Stromal cell of bone marrow (primary cell): ENCODE measurements around the gene CCDC86.
A peak's percentile ranks its signal among the peaks of the same experiment; 100 is the strongest.

Source experiments
- DNase-seq: peaks from one replicate; pipeline ENCODE4 v3.0.0-alpha.2; 2012; ENCODE audit warnings: low read depth

Gene CCDC86

GRCh38 chr11:60831143-60831500, 10.8 kb upstream of the CCDC86 start:
- peak; percentile 51 for DNase-seq

DNA sequence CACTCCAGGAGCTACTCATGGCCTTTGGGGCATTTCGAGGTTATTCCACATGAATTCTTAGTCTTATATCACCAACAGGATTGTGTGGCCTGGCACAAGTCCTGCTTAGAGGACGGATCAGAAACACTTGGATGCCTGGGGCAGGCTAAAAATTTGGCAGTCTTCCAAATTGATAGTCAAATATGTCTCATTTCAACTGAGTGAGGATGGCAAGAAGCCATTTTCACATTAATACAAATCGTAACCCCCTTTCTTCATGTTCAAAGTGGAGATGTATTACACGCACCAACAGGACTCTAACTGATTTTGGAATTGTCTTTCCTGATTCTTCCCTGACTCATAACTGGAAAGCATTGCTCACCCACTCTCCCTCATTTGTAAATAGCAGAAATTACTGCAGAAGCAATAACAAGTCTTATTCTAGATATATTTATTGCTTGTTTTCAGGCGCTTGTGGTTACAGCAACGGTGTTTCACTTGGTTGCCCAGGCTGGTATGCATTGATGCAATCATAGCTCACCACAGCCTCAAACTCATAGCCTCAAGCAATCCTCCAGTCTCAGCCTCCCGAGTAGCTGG, 10.3 kb upstream of the CCDC86 start:
- DNase-seq: peak; percentile 50

- DNase-seq: no peak
Observed at GRCh38 chr11:60834742-60835533, 7.0 kb upstream of the CCDC86 start.

DNA sequence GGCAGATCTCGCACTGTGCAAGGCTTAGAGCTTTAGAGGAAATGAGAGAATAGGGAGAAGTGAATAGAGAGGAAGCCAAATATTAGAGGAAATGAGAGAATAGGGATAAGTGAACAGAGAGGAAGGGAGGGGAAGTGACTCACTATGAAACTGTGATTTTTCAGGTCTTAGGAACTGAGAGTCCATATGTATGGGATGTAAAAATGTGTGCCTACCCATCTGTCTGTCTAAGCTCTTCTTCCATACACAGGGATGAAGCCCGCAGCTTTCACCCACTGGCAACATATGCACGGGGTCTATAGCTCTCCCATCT, 6.4 kb upstream of the CCDC86 start:
- DNase-seq: no peak

- no peak for DNase-seq
Observed at GRCh38 chr11:60836866-60837515, 4.9 kb upstream of the CCDC86 start.

DNA sequence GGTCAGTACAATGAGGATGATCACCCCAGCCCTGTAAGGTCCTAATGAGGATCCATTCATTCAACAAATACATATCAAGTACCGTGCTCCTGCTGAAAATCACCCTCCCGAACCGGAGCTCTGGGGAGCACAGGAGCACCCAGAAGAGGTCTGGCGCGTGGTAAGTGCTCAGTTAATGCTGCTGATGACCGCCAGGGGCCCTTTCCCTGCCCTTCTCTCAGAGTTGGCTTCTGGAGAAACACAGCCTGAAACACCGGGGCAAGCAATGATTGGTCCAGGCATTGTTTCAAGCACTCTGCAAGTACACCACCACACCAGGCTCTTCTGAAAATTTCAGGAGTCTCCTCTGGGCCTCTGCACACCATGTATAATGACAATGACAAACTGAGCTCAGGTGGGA, 3.8 kb upstream of the CCDC86 start:
- no peak for DNase-seq

- peak; percentile 90 for DNase-seq
Observed at GRCh38 chr11:60840470-60841430, 1.2 kb upstream of the CCDC86 start.

- DNase-seq: no peak
Observed at GRCh38 chr11:60842668-60843600, 1.0 kb downstream of the CCDC86 start.

DNA sequence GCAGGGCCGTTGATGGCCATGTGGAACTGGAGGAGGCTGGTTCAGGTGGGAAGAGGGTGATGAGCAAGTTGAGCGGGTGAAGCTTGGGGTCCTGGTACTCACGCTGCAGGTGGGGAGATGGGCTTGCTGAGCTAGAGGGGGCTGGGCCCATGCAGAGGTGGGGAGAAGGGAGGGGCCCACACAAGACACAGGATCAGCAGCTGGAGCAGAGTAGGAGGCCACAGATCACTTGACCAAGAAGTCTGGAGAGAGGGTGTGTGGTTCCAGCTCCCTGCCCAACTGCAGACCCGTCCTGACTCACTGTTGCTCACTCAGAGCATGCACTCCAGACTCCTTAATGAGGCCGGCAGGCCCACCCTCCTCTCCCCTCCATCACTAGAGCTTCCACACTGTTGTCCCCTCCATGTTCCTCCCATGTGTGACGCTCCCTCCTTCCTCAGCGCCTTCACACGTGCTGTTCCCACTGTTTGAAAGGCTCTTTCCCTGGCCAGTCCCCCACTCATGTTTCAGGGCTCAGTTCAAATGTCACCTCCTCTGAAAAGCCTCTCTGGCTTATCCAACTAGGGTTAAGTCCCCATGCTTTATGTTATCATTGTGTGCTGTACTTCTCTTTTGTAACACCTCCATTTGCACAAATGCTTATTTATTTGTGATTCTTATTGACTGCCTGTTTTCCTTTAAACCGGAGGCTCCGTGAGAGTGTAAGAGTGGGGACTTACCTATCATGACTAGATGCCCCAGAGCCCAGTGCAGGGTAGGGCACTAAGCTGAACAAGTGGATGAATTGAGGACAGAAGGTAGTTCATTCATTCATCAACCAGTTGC, 2.3 kb downstream of the CCDC86 start:
- DNase-seq: no peak

DNA sequence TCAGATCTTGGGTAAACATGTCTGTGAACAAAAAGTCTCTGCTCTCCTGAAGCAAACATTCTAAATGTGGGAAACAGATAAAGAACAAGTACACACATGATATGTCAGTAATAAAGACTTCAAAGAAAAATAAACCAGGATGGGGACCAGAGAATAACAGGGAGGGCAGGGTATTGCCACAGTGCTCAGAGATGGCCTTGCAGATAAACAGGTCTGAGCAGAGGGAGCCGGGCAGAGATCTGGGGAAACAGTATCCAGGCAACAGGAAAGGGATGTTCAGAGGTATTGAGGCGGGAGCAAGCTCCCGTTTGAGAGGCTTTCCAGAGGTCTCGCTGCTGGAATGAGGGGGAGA, 2.9 kb downstream of the CCDC86 start:
- DNase-seq: no peak

DNA sequence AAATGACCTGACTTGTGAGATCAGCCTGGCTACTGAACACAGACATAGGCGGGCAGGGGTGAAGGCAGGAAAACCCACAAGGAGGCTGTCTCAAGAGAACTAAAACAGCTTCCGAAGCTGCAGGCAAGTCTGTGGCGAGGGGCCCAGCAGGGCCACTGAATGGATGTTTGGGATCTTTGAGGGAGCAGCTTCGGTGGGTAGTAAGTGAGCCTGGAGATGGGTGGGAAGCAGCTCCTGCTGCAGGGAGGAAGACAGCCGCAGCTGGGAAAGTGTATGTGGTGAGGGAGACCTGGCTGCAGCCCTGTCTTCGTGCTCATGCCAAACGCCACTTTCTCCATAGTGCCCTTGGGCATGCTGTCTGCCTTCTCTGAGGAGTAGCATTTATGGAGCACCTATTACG, 3.4 kb downstream of the CCDC86 start:
- DNase-seq: no peak

- no peak for DNase-seq
Observed at GRCh38 chr11:60847281-60847680, 5.4 kb downstream of the CCDC86 start.

DNA sequence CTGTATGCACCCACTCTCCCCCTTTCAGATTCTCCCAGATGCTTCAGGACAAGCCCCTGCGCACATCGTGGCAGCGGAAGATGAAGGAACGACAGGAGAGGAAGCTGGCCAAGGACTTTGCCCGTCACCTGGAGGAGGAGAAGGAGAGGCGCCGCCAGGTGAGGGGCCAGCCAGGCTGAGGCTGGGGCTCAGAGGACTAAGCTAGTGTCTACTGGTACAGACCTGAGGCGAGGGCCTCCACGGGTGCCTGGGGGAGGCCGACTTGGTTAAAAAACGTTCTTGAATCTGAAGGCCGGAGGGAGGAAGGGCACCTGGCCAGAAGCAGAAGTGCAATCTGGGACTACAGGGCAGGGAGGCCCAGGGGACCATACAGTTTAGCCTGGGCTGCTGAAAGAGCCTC, 6.0 kb downstream of the CCDC86 start:
- no peak for DNase-seq

- no peak for DNase-seq
Observed at GRCh38 chr11:60848714-60849151, 6.8 kb downstream of the CCDC86 start.

DNA sequence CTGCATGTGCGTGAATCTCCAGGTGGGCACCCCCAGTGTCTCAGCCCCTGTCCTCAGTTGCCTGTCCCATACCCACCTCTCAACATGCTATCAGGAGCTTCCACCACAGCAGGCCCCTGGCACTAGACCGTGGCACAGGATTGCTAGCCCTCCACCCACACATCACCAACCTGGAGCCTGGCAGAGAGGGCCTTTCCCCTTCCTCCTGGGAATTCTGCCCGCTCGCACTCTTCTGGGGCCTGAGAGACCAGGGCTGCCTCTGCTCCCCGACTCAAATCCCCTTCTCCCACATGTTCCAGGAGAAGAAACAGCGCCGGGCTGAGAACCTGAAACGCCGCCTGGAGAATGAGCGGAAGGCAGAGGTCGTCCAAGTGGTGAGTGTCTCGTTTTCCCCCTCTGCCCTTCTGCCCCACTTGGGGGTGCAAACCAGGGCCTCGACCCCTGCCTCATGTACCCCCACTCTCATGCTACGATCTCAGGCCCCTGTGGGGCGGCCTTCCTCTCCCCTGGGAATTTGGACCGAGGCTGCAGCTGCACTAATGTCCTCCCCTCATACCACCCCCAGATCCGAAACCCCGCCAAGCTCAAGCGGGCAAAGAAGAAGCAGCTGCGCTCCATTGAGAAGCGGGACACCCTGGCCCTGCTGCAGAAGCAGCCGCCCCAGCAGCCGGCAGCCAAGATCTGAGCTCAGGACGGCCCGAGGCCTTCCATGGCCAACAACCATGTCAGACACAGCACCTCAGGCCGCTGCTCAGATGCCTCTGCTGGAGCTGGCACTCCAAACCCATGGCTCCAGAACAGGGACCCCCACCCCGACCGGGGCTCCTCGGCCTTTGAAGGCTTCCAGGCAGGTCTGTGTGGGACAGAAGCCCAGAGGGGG, 8.0 kb downstream of the CCDC86 start:
- no peak for DNase-seq

- no peak for DNase-seq
Observed at GRCh38 chr11:60851327-60852104, 9.6 kb downstream of the CCDC86 start.

DNA sequence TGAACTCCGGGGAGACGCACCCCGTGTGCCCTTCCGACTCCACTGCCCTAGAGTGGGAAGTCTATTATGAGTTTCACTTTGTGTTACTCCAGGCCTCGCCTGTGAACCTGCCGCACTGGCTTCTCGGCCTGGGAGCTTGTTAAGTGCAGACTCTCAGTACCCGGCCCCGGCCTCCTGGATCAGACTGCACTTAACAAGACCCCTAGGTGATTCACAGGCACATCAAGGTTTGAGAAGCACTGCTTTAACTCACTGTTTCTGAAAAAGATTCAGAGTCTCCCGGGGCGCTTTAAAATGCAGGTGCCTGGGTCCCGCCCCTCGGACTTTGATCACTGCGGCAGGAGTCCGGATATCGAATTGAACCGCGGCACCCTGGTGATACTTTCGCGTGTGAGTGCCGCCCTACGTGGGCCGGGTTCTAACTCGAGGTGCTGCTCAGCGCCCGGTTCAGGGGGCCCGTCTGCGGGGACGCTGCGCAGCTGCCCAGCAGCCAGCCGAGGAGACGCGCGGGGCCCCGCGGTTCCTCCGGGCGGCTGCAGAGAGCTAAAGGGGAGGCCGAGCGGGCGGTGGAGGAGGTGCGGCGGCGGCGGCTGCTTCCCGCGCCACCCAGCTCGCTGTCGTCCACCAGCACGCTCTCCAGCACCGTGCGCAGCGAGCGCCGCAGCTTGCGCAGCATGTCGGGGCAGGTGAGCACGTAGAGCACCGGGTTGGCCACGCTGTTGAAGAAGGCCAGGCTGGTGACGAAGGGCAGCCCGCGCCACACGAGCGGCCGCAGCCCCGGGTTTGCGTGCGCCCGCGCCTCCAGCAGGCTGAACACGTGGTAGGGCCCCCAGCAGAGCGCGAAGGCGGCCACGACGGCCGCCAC, 10.4 kb downstream of the CCDC86 start:
- DNase-seq: no peak
